Measurements from ENCODE around the gene CFAP91. TPM values are rescaled to one million over a fixed set of nuclear protein-coding genes. Genes with fewer than 3 reads are reported as not detected.

CFAP91 gene
- total and polyA plus RNA-seq, 9 of the 15 experiments (the other 6 are each of a cell fraction or from before 2014, with no cell fraction given), result not detected

DNA sequence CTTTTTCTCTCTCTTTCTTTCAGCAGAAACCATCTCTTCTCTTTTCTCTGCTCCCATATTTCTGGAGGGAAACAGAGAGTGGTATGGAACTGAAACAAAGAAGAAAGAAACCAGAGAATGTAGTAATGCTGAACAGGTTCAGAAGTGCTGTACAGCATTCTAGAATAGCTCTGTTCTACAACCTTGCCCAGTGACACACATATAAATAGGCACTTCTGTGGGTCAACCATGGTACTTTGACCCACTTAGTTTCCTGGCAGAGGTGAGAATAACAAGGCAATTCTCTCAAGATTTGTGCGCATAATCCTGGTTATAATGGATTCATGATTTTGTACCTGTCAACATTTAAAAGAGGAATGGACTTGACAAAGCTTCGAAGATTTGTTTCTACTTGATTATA lies 12.3 kb downstream of the CFAP91 start:
- no peak overlapping the region for H3K27ac ChIP-seq (ENCODE audit: extremely low read depth, low read depth, low read length)
- no peak for FAIRE-seq
- DNase-seq (ENCODE audit: extremely low read depth in 1 of 4, low spot score in 3 of 4), result no peak
- no peak overlapping the region for H2AFZ ChIP-seq (ENCODE audit: low read depth, low read length)
- no peaks in the 10 kb centered on the region for H3K9me3 ChIP-seq (replicated peaks; ENCODE audit: control insufficient read depth, insufficient read depth, low read depth, low read length)
- no TSS peak for BruUV-seq (replicated peaks)
- H3K4me1 ChIP-seq (replicated peaks in 1 of 2; ENCODE audit: control insufficient read depth in 2 of 2, insufficient read depth in 2 of 2, low read length in 2 of 2), result no peaks in the 10 kb centered on the region
- CTCF ChIA-PET (ENCODE audit: low intra/inter-chr PET ratio), result no interaction called here
- intact Hi-C loops (cut with micrococcal nuclease) (no loop called here), in situ Hi-C loops (cut with MboI) (no loop called here)
- H3K36me3 ChIP-seq (ENCODE audit: control insufficient read depth, insufficient read depth, low read length), result no peaks in the 10 kb centered on the region
- H3K79me2 ChIP-seq (ENCODE audit: control insufficient read depth, insufficient read depth, low read length), result no peaks in the 10 kb centered on the region
- ATAC-seq, result no peak
- H4K20me1 ChIP-seq (replicated peaks; ENCODE audit: control insufficient read depth, insufficient read depth, low read length), result no peaks in the 10 kb centered on the region
- H3K4me2 ChIP-seq (ENCODE audit: insufficient read depth, low read length), result no peak overlapping the region
- H3K4me3 ChIP-seq, result no peak overlapping the region
- H3K9ac ChIP-seq (ENCODE audit: insufficient read depth in 1 of 2, low read depth in 2 of 2, low read length in 2 of 2), result no peak overlapping the region
- WGBS (ENCODE audit: insufficient coverage, low coverage, missing lambda C conversion rate), result 61% methylated on average over 2 of the region's 2 CpGs
- H3K27me3 ChIP-seq (ENCODE audit: control insufficient read depth in 2 of 2, insufficient read depth in 2 of 2, low read length in 2 of 2), result no peaks in the 10 kb centered on the region
- TF ChIP-seq ZKSCAN3 (CRISPR knock-in tag; IDR thresholded peaks at IDR 0.05) (no peak), SLC30A9 (CRISPR knock-in tag; IDR thresholded peaks at IDR 0.05) (no peak), CHCHD3 (CRISPR knock-in tag; IDR thresholded peaks at IDR 0.05) (no peak), ZBTB26 (CRISPR knock-in tag; IDR thresholded peaks at IDR 0.05) (no peak), EZH2 (IDR thresholded peaks at IDR 0.05; ENCODE audit: borderline replicate concordance, low read depth, low read length) (no peak), ZFX (CRISPR knock-in tag; IDR thresholded peaks at IDR 0.05) (no peak), IFI16 (CRISPR knock-in tag; IDR thresholded peaks at IDR 0.05) (no peak), POLR3G (IDR thresholded peaks at IDR 0.05; ENCODE audit: extremely low read depth, insufficient read length, insufficient replicate concordance) (no peak), KLF6 (CRISPR knock-in tag; IDR thresholded peaks at IDR 0.05; ENCODE audit: borderline replicate concordance) (no peak), MED1 (CRISPR knock-in tag; IDR thresholded peaks at IDR 0.05; ENCODE audit: borderline replicate concordance) (no peak), ZNF507 (tag; conservative IDR thresholded peaks at IDR 0.05) (no peak), RBBP5 (IDR thresholded peaks at IDR 0.05; ENCODE audit: borderline replicate concordance, insufficient read depth, low read length, poor library complexity, severe bottlenecking) (no peak), PCBP2 (IDR thresholded peaks at IDR 0.05; ENCODE audit: low read depth, low read length, poor library complexity, severe bottlenecking) (no peak)
- TF ChIP-seq, protein P1, sequence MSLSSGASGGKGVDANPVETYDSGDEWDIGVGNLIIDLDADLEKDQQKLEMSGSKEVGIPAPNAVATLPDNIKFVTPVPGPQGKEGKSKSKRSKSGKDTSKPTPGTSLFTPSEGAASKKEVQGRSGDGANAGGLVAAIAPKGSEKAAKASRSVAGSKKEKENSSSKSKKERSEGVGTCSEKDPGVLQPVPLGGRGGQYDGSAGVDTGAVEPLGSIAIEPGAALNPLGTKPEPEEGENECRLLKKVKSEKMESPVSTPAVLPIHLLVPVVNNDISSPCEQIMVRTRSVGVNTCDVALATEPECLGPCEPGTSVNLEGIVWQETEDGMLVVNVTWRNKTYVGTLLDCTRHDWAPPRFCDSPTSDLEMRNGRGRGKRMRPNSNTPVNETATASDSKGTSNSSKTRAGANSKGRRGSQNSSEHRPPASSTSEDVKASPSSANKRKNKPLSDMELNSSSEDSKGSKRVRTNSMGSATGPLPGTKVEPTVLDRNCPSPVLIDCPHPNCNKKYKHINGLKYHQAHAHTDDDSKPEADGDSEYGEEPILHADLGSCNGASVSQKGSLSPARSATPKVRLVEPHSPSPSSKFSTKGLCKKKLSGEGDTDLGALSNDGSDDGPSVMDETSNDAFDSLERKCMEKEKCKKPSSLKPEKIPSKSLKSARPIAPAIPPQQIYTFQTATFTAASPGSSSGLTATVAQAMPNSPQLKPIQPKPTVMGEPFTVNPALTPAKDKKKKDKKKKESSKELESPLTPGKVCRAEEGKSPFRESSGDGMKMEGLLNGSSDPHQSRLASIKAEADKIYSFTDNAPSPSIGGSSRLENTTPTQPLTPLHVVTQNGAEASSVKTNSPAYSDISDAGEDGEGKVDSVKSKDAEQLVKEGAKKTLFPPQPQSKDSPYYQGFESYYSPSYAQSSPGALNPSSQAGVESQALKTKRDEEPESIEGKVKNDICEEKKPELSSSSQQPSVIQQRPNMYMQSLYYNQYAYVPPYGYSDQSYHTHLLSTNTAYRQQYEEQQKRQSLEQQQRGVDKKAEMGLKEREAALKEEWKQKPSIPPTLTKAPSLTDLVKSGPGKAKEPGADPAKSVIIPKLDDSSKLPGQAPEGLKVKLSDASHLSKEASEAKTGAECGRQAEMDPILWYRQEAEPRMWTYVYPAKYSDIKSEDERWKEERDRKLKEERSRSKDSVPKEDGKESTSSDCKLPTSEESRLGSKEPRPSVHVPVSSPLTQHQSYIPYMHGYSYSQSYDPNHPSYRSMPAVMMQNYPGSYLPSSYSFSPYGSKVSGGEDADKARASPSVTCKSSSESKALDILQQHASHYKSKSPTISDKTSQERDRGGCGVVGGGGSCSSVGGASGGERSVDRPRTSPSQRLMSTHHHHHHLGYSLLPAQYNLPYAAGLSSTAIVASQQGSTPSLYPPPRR (CRISPR knock-in tag; IDR thresholded peaks at IDR 0.05; ENCODE audit: borderline replicate concordance), result no peak
- TF ChIP-seq, protein P2, sequence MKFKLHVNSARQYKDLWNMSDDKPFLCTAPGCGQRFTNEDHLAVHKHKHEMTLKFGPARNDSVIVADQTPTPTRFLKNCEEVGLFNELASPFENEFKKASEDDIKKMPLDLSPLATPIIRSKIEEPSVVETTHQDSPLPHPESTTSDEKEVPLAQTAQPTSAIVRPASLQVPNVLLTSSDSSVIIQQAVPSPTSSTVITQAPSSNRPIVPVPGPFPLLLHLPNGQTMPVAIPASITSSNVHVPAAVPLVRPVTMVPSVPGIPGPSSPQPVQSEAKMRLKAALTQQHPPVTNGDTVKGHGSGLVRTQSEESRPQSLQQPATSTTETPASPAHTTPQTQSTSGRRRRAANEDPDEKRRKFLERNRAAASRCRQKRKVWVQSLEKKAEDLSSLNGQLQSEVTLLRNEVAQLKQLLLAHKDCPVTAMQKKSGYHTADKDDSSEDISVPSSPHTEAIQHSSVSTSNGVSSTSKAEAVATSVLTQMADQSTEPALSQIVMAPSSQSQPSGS (CRISPR knock-in tag; IDR thresholded peaks at IDR 0.05), result no peak
- no peaks in the 10 kb centered on the region for H3K9me1 ChIP-seq (ENCODE audit: control insufficient read depth, insufficient read depth, low read length)
- POLR2A ChIA-PET, result no interaction called here
